ENCODE data around the gene TTLL5. TPM values are rescaled to one million over a fixed set of nuclear protein-coding genes. Genes with fewer than 3 reads are reported as not detected.

The TTLL5 gene
- polyA plus RNA-seq, 3 donors = 4.2 to 7.2 (median 4.7) TPM

GRCh38 chr14:75646762-75647161 is 14.3 kb upstream of the TTLL5 start:
- H3K4me3 ChIP-seq (replicated peaks in 1 of 3; ENCODE audit: low read depth in 2 of 3, low read length in 3 of 3) = no peak overlapping the region
- H3K27me3 ChIP-seq (ENCODE audit: control insufficient read depth in 2 of 2, insufficient read depth in 2 of 2, low read length in 2 of 2) = no peaks in the 10 kb centered on the region
- H3K9ac ChIP-seq (ENCODE audit: insufficient read depth, low read length, poor library complexity, severe bottlenecking) = no peak overlapping the region
- no peak for DNase-seq
- H3K4me3 Mint-ChIP-seq = no peak overlapping the region
- H3K9me3 Mint-ChIP-seq = no peaks in the 10 kb centered on the region
- H3K9me3 ChIP-seq (replicated peaks in 1 of 2; ENCODE audit: control insufficient read depth in 1 of 2, insufficient read depth in 1 of 2, low read length in 2 of 2) = no peaks in the 10 kb centered on the region
- TF ChIP-seq, protein P1, sequence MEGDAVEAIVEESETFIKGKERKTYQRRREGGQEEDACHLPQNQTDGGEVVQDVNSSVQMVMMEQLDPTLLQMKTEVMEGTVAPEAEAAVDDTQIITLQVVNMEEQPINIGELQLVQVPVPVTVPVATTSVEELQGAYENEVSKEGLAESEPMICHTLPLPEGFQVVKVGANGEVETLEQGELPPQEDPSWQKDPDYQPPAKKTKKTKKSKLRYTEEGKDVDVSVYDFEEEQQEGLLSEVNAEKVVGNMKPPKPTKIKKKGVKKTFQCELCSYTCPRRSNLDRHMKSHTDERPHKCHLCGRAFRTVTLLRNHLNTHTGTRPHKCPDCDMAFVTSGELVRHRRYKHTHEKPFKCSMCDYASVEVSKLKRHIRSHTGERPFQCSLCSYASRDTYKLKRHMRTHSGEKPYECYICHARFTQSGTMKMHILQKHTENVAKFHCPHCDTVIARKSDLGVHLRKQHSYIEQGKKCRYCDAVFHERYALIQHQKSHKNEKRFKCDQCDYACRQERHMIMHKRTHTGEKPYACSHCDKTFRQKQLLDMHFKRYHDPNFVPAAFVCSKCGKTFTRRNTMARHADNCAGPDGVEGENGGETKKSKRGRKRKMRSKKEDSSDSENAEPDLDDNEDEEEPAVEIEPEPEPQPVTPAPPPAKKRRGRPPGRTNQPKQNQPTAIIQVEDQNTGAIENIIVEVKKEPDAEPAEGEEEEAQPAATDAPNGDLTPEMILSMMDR (IDR thresholded peaks at IDR 0.05) = no peak
- no peak overlapping the region for H3K27ac ChIP-seq (ENCODE audit: low read depth in 1 of 2, low read length in 2 of 2)
- no peak overlapping the region for H2AFZ ChIP-seq (ENCODE audit: insufficient read depth, low read depth, low read length, poor library complexity, severe bottlenecking)
- WGBS (ENCODE audit: insufficient coverage) = 94% methylated on average over 2 of the region's 6 CpGs
- H3K27ac Mint-ChIP-seq = peak overlapping the region in 1 of 7 donors; percentile 26
- no peaks in the 10 kb centered on the region for H3K79me2 ChIP-seq (ENCODE audit: insufficient read depth, low read length)
- H3K36me3 ChIP-seq (replicated peaks in 1 of 2; ENCODE audit: control insufficient read depth in 1 of 2, insufficient read depth in 2 of 2, low read length in 2 of 2) = peaks cover 56 to 97% of the 10 kb centered on the region in 2 donors
- H3K4me1 ChIP-seq (ENCODE audit: control insufficient read depth in 1 of 2, insufficient read depth in 2 of 2, low read length in 2 of 2) = no peaks in the 10 kb centered on the region
- H4K20me1 ChIP-seq (ENCODE audit: insufficient read depth, low read length) = peaks cover 3% of the 10 kb centered on the region
- H3K4me1 Mint-ChIP-seq = peaks cover 3% of the 10 kb centered on the region
- H3K27me3 Mint-ChIP-seq (ENCODE audit: low read depth in 3 of 3) = no peaks in the 10 kb centered on the region
- intact Hi-C loops (cut with micrococcal nuclease) = no loop called here
- H3K36me3 Mint-ChIP-seq = peaks cover 67 to 89% of the 10 kb centered on the region in 2 donors
- H3K4me2 ChIP-seq (replicated peaks; ENCODE audit: extremely low read depth, low read length, poor library complexity, severe bottlenecking) = no peak overlapping the region

DNA sequence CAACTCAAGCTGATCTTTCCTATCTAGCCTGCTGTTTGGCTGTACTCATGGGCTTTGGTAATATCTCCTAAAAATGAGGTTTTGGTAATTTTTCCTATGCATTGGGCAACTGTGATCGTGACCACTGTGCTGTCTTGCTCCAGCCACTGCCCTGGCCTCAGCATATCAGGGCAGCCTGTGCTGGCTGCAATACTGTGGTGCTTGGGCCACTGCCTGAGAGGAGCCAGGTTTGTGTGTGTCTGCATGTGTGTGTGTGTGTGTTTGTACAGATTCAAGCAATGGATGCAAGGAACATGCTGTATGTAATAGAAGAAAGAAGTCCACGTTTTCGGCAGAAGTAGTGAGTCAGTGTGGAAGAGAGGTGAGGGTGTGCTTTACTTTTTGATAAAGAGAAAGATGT is 13.4 kb upstream of the TTLL5 start:
- H3K9me3 ChIP-seq (replicated peaks in 1 of 2; ENCODE audit: control insufficient read depth in 1 of 2, insufficient read depth in 1 of 2, low read length in 2 of 2) = no peaks in the 10 kb centered on the region
- no peaks in the 10 kb centered on the region for H3K27me3 ChIP-seq (ENCODE audit: control insufficient read depth in 2 of 2, insufficient read depth in 2 of 2, low read length in 2 of 2)
- H3K4me1 ChIP-seq (ENCODE audit: control insufficient read depth in 1 of 2, insufficient read depth in 2 of 2, low read length in 2 of 2) = no peaks in the 10 kb centered on the region
- H3K36me3 ChIP-seq (replicated peaks in 1 of 2; ENCODE audit: control insufficient read depth in 1 of 2, insufficient read depth in 2 of 2, low read length in 2 of 2) = peaks cover 54 to 95% of the 10 kb centered on the region in 2 donors
- H2AFZ ChIP-seq (ENCODE audit: insufficient read depth, low read depth, low read length, poor library complexity, severe bottlenecking) = no peak overlapping the region
- peaks cover 62 to 91% of the 10 kb centered on the region in 2 donors for H3K36me3 Mint-ChIP-seq
- peaks cover 3% of the 10 kb centered on the region for H4K20me1 ChIP-seq (ENCODE audit: insufficient read depth, low read length)
- no peak for DNase-seq
- H3K4me3 ChIP-seq (replicated peaks in 1 of 3; ENCODE audit: low read depth in 2 of 3, low read length in 3 of 3) = no peak overlapping the region
- TF ChIP-seq, protein P1 (IDR thresholded peaks at IDR 0.05) = no peak
- WGBS (ENCODE audit: insufficient coverage) = 64% methylated on average over 1 of the region's 3 CpGs
- intact Hi-C loops (cut with micrococcal nuclease) = no loop called here
- peak overlapping the region in 1 of 7 donors; percentile 32 for H3K27ac Mint-ChIP-seq
- no peak overlapping the region for H3K27ac ChIP-seq (ENCODE audit: low read depth in 1 of 2, low read length in 2 of 2)
- H3K4me3 Mint-ChIP-seq = no peak overlapping the region
- H3K79me2 ChIP-seq (ENCODE audit: insufficient read depth, low read length) = no peaks in the 10 kb centered on the region
- H3K9me3 Mint-ChIP-seq = no peaks in the 10 kb centered on the region
- peaks cover 3% of the 10 kb centered on the region for H3K4me1 Mint-ChIP-seq
- H3K27me3 Mint-ChIP-seq (ENCODE audit: low read depth in 3 of 3) = no peaks in the 10 kb centered on the region
- H3K9ac ChIP-seq (ENCODE audit: insufficient read depth, low read length, poor library complexity, severe bottlenecking) = no peak overlapping the region
- H3K4me2 ChIP-seq (replicated peaks; ENCODE audit: extremely low read depth, low read length, poor library complexity, severe bottlenecking) = no peak overlapping the region

Measured in CD14-positive monocyte (primary cell).